HG03159 (cell line): ENCODE data around the gene PELO.
"Not testable (repeated sequence)": the region's sequence is repeated elsewhere in the genome, so short reads cannot be mapped to it uniquely, and the experiment has no call there.

Experiments
- ATAC-seq: cut with Tn5 transposase; IDR thresholded peaks from one replicate; pipeline ENCODE4 v1.9.1; 2021; ENCODE audit warnings: mild to moderate bottlenecking, moderate library complexity; ENCODE audit not compliant: unreplicated experiment

Gene PELO, protein sequence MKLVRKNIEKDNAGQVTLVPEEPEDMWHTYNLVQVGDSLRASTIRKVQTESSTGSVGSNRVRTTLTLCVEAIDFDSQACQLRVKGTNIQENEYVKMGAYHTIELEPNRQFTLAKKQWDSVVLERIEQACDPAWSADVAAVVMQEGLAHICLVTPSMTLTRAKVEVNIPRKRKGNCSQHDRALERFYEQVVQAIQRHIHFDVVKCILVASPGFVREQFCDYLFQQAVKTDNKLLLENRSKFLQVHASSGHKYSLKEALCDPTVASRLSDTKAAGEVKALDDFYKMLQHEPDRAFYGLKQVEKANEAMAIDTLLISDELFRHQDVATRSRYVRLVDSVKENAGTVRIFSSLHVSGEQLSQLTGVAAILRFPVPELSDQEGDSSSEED

DNA sequence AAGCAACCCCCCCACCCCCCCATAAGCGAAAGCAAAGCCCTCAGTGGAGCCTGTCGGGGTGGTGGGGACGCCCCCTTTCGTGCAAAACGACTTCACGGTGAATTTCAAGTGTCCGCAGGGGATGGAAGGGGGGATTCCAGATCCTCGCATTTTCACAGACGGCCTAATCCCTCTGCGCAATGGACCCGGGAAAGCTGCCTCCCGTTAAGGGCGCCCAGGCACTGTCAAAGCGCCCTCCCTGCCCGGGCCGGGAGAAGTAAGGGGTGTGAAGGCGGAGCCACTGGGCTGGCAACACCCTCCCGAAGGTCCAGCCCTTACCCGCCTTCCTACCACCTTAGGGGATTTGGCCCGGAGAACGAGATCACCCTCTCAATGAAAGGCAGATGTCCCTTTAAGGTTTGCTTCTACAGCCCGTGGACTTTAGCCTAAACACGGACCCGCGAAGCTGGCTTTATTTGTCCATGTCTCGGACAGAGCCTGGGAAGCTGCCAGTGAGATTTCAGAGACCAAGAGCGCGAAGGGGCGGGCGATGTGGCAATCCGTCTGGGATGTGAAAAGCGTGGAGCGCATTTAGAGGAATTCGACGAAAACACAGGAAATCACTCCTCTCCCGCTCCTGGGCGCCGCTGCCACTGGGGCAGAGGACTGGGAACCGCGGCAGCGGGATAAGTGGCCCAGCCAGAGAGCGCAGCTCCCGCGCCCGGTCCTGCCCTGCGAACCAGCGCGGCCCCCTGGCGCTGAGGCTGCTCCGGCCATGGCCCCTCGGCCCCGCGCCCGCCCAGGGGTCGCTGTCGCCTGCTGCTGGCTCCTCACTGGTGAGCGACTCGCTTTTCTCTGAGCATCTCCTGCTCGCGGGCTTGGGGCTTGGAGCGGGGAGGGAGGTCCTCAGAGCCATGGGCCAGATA, at the start of gene PELO, which contains the start of gene ITGA1:
Gene PELO, plus strand, starts transcription at position 317 of the 905 bp plus-strand sequence. CDS start 12,479 bp downstream, outside the sequence.
Gene ITGA1, plus strand, starts transcription at position 317 of the 905 bp plus-strand sequence. Its CDS starts 438 bp downstream, at position 755.
- ATAC-seq: peak; percentile 71

DNA sequence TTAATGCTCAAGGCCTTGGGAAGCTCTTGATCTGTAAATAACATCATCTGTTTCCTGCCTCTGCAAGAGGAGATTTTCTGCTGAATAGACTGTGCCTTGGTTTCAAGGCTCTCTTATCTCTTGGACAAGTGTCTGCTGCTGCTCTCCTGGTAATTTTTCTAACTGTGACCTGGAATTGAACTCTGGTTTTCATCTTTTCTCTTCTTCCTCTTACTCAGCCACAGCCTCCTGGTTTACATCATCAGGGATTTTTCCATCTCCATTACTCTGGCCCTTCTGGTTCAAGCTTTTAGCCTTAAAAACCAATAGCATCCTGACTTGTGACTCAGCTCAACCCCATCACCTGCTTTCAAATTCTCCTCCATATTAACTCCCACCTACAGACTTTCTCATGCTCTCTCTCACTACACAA, 49.6 kb upstream of the PELO start:
- ATAC-seq: peak; percentile 55

DNA sequence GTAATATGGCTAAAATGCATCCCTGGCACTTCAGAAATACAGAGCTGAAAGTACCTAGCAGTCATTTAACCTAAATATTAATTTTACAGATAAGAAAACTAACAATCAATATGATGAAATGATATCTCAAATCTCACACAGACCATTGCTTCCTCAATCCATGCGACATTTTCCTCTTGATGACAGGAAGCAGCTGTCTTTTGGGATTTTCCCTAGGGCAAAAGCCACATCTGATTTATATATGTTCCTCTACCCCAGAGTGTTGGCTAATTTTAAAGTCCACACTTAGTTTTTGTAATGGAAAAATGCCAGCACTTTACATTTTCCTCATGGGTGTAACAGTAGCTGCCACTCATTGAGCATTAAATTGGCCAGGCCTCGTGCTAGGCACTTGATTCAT, 47.7 kb upstream of the PELO start:
- no peak for ATAC-seq

DNA sequence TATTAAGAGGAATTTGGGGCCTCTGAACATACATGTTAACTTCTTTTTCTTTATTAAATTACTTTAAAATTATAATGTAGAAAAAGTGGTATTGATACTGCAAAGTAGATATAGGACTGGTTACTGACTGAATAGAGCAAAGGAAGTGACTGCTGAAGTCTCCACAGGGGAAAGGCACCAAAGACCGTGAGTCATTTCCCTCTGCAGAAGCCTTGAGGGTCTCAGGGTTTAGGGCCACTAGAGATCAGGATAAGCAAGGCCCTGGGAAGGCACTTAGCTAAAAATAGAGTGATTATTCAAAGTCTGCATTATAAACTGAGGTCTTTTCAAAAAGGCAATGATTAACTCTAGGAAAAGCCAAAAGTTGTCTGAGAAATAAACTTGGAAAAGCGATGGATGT, 44.7 kb upstream of the PELO start:
- ATAC-seq: no peak

DNA sequence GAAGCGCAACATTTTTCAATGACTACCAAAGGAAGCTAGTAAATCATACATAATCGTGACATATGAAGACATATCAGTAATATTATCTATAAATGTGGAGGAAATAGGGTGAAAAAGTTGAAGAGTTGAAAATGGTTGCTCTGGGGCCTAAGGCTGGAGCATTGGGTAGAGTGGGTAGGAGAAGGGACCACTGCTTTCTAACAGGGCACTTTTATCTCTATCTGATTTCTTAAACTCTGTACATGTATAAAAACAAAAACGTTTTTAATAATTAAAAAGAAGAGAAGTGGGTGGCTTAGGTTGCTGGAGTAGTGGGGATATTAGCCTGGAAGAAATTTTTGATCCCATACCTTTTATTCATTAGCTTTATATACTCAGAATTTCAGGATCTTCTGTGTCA, 44.2 kb upstream of the PELO start:
- ATAC-seq: no peak

DNA sequence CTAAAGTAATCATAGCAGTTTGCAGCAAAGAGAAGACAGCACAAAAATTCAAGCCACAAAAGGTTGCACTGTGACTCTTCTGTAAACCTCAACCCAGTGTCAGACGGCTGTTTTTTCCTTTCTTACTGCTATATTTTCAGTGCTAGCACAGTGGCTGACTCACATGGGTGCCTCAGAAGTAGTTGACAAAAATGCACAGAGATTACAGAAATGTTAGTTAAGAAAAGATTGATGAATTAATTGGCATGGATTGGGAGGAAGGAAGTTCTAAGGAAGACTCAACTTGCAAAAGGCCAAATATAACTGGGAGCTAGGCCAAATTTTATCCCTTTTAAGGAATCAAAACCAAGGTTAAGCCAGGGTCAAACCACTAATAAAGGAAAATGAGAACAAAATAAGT, 43.7 kb upstream of the PELO start:
- ATAC-seq: peak; percentile 64

DNA sequence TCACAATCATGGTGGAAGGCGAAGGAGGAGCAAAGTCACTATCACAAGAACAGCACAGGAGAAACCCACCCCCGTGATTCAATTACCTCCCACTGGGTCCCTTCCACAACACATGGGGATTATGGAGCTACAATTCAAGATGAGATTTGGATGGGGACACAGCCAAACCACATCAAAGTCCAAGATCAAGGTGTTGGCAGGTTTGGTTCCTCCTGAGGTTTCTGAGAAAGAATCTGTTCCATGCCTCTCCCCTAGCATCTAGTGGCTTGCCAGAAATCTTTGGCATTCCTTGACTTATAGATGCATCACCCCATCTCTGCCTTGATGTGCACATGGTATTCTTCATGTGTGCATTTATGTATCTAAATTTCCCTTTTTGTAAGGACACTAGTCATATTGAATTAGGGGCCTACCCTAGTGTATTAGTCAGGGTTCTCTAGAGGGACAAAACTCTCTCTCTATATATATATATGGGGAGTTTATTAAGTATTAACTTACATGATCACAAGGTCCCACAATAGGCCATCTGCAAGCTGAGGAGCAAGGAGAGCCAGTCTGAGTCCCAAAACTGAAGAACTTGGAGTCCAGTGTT, 42.8 kb upstream of the PELO start:
- not testable (repeated sequence) for ATAC-seq

DNA sequence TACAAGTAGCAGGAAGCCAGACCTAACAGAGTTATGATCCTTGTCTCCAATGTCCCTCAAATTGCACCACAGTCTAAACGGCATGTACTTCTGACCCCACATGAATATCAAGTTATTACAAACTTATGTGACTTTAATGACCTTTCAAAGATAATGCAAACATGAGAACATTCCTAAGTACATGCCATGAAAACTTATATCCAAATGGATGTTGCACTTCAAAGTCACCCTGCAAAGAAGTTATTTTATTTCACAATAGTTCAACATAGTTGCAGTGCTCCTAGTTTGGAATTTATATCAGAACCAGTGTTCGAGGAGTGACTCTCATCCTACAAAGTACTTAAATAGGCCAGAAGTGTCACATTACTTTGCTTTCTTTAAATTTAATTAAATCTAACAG, 41.2 kb upstream of the PELO start:
- no peak for ATAC-seq

DNA sequence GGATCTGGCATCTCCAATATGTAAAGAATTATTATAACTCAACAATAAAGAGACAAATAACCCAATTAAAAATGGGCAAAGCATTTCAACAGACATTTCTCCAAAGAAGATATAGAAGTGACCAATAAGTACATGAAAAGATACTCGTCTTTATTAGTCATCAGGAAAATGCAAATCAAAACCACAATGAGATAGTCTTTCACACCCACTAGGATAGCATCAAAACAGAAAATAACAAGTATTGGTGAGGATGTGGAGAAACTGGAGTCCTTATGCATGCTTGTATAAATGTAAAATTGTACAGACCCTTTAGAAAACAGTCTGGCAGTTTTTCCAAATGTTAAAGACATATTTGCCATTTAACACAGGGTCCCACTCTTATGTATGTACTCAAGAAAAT, 39.1 kb upstream of the PELO start:
- ATAC-seq: peak; percentile 50

DNA sequence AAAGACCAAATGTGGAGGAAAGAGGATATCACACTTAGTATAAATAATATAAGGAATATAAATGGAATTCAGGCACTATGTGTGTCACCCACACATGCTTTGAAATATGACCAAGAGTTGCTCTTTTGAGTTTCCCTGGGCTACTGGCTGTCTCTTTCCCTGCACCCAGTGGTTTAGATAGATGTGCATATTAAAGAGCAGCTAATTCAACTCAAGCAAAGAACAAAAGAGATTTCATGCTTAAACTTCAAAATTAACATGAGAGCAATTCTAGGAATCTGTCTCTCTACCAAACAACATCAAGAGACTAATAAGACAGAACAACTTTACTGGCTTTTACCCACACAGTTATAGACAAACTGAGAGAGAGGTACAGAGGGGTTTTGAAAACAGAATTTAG, 38.0 kb upstream of the PELO start:
- no peak for ATAC-seq

DNA sequence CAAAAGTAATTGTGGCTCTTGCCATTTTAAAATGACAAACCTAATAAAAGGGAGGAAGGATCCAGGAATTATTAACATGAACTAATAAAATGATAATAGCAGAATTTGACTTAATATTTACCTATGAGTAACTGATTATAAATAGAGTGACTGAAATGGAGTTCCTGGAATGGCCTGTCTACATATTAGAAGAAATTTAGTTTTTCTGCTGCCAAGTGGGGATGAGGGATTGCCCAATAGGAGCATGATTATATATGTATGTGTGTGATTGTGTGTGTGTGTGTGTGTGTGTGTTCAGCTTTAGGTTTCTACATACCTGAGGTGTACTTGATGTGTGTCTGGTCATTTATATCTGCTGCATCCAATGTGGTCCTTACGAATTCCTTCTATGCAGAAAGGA, 36.6 kb upstream of the PELO start:
- no peak for ATAC-seq

DNA sequence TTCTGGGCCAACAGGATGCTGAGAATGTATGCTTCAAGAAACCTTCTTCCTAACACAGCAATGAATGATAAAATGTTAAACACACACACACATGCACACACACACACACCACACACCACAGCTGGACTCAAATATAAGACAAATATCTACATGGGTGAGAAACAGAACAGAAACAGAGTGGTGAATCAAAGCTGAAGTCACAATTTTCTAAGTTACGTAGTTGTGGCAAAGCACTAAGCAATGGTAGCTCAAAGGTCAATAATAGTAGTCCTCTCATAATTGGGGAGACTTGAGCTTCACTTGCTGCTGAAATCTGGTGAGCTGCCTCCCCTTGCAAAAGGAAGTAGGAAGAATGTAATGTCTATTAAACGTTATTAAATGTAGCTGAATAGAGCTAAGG, 33.7 kb upstream of the PELO start:
- no peak for ATAC-seq

DNA sequence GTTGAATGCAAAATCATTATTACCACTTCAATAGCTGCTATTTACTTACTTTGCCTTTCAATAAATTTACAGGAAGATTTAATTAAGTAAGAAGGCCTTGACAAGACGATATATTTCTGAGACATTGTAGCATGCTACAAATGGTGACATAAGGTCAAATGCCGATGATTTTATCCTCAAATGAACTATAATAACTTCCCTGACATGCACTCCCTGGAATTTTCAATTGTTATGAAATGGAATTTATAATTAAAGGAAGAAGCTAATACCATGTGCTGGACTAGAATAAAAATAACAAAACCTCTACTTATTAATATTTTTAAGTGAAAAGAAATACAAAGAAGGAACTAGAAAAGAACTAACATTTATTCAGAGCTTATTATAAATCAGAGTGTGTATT, 30.2 kb upstream of the PELO start:
- no peak for ATAC-seq

DNA sequence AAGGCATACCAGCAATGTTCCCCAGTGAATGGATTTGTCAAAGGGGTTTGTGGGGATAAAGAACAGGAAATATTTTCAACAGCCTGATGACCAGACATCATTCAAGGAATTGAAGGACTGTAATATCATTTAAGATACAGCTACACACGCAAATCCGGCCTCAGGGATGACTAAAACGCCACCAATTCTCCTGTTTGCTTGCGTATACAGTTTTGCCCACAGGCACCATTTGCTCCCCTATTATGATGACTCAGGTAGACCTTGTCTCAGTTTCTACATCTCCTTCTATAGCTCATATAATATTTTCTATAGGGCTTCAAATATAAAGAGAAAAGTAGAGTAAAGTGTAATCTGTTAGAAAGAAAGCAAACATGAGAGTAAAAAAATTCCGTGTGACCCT, 29.7 kb upstream of the PELO start:
- ATAC-seq: no peak

DNA sequence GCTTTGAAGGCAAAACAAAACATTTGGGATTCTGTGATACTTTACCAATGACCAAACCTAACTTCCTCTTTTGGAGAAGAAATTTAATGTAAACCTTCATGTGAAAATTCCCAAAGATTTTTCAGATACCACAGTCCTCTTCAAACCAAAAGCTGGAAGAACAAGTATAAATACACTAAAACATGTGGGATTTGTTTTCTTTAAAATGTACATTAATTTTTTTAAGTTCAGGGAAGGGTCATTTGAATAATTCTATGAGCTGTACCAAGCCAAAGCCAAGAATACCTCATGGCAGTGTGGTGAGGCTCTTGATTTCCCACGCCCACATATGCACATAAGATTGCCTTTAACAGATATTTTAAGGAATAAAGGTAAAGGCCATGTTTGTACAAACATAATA, 28.4 kb upstream of the PELO start:
- ATAC-seq: no peak

DNA sequence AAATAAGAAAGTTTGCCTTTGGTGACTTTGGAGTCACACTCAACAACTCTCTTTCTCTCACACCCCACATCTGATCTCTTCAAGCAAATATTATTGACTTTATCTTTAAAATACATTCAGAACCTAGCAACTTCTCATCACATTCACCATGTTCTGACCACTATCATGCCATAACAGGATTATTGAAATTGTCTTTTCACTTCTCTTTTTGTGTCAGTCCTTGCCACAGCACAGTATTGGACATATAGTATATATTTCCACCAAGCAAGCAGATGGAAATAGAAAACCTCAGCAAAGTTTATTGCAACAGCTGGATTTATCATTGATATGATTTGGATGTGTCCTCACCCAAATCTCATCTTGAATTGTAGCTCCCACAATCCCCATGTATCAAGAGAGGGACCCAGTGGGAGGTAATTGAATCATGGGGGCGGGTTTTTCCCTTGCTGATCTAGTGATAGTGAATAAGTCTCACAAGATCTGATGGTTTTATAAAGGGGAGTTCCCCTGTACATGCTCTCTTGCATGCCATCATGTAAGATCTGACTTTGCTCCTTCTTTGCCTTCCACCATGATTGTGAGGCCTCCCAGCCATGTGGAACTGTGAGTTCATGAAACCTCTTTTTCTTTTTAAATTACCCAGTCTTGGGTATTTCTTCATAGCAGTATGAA, 26.9 kb upstream of the PELO start:
- peak; percentile 74 for ATAC-seq

DNA sequence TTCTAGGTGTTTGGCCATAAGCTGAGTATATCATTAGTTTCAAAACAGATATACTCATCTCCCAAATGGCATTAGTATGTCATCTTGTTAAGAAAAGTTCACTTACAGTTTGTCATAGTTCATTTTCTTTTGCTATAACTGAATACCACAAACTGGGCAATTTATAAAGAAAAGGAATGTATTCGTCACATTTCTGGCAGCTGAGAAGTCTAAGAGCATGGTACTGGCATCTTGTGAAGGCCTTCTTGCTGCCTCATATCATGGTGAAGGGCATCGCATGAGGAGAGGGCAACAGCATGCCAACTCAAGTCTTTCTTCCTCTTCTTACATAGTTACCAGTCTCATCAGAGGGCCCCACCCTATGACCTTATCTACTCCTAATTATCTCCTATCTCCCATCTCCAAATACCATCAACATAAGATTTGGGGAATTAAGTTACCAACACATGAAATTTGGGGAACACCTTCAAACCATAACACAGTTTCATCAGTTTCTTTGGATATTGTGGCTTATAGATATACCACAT, 20.4 kb upstream of the PELO start:
- no peak for ATAC-seq

DNA sequence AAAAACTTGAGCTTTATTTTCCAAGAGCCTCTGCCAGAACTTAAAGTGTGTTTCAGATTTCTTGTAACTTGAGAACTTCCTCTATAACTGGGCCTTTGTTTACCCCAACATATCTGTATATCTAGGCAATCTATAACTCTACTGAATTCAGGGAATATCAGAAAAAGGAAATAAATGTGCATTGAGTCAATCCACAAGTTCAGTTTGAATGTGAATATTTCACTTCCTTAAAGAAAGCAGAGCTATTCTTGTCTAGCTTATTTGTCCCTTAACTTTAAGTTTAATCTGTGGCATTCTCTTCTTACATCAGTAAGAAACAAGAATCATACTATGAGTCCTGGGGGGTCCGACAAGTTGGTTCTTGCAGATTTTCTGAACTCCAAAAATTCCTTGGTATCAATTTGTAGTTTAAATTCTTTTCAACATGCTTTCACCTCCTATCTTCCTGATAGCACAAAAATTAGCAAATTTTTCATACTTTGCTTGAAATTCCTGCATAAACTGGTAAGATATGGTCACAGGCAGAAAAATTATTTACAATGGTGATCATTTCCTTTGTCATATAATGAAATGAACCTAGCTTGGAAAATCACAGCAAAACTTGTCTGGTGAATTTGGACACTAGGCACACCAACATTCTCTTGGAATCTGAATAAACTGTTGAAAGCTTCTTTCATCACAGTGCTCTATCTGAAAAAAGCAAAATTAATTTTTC, 19.8 kb upstream of the PELO start:
- ATAC-seq: peak; percentile 44

DNA sequence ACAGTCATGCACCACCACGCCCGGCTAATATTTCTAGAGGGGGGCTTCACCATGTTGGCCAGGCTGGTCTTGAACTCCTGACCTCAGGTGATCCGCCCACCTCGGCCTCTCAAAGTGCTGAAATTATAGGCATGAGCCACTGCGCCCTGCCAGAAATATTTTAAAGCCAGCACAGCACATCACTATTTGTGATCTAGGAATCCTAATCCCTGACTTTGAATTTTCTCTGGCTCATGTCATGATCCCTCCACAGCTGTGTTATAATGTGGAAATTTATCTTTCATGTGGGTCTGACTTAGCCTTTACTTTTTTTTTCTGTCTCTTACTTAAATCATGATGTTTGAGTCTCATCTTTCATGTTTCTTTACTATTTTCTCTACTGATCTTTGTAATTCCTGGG, 18.7 kb upstream of the PELO start:
- no peak for ATAC-seq

DNA sequence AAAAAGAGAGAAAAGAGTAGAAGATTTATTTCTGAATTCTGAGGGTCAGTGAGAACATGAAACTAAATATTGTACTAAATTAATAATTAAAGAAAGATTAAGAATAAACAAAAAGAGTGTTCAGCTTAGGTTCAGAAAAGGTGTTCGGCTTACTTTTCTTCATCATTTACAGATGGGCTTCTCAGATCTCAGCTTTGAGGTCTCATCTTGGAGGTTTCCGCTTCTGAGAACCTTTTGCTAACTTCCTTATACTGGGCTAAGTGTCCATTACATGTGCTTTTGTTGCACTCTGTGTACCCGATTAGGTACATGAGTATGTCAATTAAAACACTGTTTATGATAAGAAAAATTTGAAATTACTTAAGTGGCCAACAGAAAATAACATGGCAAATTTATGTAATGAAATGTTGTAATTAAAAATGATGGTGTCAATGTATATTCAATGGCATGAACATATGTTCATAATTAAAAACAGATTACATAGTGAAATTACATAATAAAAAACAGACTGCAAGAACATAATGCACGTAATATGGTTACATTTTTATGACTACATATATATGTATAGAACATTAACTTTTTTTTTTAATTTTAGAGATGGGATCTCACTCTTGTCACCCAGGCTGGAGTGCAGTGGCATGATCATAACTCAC, 17.3 kb upstream of the PELO start:
- ATAC-seq: no peak
